ENCODE results near the gene CHST5.
"Not testable (repeated sequence)": the region's sequence is repeated elsewhere in the genome, so short reads cannot be mapped to it uniquely, and the experiment has no call there.

The CHST5 gene

DNA sequence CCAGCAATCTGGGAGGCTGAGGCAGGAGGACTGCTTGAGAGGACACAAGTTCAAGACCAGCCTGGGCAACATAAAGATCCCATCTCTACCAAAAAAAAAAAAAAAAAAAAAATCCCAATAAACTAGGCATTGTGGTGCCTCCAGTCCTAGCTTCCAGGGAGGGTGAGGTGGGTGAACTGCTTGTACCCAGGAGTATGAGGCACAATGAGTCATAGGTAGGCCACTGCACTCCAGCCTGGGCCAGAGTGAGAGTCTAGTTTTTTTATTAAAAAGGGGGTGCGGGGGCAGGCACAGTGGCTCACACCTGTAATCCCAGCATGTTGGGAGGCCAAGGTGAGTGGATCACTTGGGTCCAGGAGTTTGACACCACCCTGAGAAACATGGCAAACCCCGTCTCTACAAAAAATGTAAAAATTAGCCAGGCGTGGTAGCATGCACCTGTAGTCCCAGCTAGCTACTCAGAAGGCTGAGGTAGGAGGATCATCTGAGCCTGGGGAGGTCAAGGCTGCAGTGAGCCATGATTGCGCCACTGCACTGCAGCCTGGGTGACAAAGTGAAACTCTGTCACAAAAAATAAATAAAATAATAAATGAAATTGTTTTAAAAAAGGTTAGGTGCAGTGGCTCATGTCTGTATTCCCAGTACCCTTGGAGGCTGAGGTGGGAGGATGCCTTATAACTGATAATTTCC is 32.8 kb downstream of the CHST5 start:
- DNase-seq: no peak

DNA sequence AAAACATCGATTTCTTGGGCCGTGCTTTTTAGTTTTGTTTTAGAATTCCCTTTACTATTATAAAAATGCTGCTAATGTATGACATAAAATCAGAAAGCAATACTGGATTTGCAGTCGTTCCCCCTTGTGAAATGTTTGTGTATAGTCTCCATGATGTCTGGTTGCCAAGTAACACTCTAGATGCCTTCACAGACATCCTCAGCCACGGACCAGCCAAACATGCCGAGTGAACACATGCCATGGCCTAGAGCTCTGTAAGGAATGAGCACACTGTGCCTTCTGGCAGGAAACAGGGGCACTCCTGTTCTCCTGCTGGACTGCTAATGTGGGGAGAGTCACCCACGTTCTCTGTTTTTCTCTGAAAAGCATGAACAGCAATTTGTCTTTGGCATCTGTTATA is 34.1 kb downstream of the CHST5 start:
- not testable (repeated sequence) for DNase-seq

DNA sequence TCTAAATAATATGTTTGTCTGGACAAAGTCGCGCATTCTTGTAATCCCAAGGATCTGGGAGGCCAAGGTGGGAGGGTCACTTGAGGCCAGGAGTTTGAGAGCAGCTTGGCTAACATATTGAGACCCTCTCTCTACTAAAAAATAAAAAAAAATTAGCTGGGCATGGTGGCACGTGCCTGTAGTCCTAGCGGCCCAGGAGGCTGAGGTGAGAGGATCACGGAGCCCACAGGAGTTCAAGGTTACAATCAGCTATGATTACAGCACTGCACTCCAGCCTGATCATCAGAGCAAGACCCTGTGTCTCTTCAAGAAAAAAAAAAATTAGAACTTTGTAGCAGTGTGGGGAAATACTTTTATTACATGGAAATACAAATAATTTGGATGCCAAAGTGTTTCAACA is 34.5 kb downstream of the CHST5 start:
- DNase-seq: no peak

DNA sequence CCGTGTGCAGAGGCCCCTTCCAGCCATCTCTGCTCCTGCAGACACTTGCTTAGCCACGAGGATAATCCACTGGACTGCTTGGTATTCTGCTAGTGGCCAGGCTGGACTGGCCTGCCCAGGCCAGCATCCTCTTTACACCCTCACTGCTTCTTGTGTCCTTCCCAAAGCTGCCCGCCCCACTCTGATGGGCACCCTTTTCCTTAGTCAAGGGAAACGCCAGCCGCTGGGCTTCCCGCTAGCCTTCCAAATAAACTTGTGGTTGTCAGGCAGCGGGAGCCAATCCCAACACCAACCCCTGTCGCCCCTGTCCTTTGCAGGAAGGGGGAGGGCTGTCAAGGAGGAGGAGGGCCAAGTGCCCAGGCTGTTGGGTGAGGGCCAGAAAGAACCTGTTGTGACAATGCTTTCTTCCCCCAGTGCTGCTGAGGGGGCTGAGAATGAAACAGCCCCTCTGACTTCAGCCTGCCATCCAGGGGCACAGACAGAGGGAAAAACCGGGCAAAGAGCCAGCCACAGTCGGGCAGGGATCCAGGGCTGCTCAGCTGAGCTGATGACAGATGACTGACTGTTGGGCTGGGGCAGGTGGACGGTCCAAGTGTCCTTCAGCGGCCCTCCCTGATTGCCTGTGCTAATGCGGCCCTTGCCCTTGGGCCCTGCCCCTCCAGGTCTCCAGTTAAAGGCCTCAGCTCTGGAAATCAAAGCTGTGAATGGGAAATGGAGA is 37.1 kb downstream of the CHST5 start:
- DNase-seq: not testable (repeated sequence)

DNA sequence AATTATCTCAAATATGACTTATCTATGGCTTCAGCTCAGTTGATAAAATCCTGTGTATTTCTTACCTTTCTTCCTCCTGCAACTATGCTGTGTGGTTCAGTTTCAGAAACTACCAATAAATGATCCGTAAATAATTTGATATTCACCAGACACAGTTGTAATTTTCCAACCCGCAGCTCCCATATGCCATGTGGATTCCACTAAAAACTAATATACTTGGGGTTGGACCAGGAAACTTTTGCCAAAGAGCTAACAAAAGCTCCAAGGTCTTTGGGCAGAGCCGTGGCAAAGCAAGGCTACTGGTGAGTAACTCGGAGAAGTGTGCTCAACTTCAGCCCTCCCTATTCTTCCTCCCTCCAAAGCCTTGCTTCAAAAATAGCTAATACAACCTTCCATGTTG is 38.4 kb downstream of the CHST5 start:
- DNase-seq: no peak

DNA sequence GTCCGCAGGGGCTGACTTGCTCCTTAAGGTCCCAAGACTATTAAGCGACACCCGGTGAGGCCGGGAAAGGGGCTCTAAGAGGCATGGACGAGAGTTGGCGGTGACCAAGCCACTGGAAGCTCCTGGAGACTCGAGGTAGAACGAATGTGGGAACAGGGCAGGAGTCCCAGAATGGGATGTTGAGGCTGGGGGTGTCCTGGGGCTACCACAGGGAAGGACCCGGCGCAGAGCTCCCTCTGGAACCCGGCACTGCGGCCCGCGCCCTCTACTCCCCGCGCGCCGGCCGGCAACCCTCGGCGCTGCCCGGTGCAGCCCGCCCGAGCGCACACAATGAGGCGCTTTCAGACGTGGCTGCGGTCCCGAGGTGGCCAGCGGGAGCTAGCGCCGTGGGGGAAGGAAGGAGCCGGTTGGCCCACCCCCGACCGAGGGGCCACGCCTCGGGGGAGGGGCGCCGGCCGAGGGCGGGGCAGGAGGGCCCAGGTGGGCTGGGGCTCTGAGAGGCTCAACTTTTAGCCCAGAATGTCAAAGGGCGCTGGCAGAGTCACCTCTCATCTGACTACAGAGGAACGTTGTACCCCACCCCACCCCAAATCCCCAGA is 40.7 kb downstream of the CHST5 start, which contains the start of gene CHST6:
CHST6 (minus strand) TSS at position 366 of the 599 bp plus-strand sequence. CDS start 15,613 bp downstream, outside the sequence.
- DNase-seq: no peak

DNA sequence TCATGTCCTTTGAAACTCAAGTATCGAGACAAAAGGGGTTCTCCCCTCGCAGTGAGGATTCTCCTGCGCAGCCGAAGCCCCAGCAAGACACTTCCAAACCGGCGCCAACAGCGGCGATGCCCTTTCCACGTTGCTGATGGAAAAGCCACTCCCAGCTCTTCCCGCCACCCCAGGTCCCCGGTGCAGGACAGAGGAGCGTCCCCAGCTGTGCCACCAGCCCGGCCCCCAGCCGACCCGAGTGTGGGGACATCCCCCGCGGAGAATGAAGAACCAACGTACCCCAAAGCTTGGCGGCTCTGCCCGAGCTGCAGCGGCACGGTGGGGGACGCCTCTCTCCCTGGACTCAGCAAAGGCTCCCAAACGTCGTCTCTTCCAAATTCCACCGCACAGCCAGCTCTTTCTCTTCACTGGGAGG is 41.2 kb downstream of the CHST5 start:
- DNase-seq: no peak

DNA sequence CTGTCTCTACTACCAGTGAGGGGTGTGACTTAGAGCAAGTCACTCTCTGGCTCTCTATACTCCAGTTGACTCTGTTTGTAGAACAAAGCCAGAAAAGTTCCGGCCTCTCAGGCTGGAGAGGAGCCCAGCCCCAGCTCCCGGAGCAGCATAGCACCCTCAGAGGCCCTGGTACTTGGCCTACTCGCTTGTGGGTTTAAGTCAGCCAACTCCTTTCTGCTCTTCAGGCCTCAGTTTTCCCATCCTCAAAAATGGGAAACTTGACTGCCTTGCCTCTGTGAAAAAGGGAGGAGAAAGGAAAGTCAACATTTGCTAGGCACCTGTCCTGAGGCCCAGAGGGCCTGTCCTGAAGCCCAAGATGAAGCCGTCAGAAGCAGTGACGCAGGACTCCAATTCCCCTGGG is 41.7 kb downstream of the CHST5 start:
- DNase-seq: no peak

DNA sequence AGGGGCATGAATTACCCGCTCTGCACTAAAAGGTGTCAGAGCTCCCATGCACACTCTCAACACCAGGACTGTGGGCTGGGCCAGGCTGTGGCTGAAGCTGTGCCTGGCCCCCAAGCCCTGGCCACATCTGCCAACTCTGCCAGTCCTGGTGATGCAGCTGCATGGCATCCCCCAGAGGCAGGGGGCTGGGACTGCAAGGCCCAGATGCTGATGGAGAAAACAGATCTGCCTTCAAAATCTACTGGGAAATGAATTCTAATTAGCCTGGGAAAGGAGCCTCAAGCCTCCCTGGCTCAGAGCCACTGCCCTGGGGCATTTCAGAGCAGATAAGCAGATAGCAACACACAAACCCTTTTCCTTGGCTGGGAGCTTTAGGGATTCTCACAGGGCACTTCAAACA is 44.0 kb downstream of the CHST5 start:
- peak; percentile 91 for DNase-seq

DNA sequence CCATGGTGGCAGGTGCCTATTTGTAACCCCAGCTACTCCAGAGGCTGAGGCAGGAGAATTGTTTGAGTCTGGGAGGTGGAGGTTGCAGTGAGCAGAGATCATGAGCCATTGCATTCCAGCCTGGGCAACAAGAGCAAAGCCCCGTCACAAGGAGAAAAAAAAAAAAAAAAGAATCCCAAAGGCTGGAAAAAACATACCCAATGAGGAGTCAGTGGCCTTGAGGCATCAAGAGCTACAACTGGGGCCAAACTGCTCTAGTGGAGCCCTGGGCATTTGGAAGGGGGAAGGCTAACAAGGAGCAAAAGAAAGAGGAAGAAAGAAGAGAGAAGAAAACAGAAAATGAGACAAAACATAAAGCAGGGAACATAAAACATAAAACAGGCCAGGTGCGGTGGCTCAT is 47.6 kb downstream of the CHST5 start:
- DNase-seq: no peak

DNA sequence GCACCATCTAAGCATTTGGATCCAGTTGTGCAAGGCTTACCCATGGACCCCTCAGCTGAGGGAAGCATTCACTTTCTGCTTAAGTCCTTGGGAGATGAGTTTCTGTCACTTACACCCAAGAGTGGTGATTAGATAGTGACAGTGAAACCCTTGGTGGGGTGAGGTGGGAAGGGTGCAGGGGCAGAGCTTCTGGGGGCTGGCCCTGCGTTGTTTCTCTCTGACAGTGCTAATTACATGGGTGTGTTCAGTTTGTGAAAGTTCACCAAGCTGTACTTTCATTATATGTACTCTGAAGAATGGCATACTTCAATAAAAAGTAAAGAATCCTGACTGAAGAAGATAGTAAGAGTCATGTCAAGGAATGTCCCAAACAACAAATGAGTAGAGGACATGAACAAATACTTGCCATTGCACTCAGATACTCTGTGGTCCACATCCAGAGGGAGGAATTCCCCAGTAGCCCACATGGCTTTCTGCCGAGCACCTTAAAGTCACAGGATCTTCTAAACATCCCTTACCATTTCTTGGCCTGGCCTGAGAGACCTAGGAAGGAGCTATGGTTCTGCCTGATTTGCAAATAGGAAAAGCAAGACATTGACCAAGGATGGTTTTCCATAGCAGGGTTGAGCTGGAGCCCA is 49.1 kb downstream of the CHST5 start:
- no peak for DNase-seq

DNA sequence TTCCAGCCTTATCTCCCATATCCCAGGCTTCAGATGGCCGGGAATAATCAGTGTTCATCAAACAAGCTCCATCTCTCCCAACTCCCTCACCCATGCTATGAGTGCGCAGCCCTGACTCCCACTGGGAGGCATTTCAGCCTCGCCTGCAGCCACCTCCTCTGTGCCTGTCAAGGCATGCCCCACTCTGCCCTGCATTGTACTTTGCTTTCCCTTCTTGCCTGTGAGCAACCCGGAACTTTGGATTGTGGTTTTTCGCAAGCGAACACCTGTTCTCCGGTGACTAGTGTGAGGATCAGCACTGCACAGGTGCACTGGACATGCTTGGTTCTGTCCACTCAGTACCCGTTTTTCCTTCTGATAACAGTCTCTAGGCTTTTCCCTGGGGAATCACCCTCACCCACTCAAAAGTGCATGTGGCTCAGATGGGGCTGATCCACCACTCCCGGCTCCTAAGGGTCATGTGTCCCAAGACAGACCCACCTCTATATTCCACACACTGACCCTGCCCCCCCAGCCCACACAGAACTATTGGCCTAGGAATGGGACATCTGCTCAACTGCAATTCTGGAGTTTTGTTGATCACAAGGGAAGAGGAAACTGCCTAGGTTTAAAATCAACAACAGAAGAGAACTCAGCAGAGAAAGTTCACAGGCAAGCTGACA is 49.8 kb downstream of the CHST5 start:
- peak; percentile 60 for DNase-seq

DNA sequence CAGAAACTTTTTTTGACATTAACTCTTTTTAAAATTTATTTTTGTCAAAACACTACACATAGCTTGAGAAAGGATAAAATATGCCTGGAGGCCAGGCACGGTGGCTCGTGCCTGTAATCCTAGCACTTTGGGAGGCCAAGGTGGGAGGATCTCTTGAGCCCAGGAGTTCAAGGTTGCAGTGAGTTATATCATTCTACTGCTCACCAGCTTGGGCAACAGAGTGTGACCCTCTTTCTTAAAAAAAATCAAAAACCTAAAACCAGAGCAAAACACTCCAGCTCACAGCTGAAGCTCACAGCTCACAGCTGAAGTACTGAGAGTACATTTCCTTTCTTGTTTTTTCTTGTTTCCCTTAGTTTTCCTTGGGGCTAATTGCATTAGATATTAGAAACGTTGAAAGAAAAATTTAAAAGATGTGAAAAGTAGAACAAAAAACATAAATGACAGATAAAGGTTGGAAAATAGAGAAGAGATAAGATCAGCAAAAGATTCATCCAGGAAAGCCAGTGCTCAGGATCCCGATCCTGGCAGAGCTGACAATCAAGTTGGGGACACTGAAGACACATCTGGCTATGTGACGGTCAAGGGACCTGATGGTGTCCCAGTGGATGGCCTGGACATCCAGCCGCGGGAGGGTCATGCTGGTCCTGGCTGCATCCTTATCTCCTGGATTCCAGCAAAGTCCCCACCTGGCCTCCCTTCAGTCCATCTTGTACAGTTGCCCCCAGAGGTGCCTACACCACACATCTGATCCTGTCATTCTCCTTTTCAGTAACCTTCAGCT is 50.5 kb downstream of the CHST5 start:
- no peak for DNase-seq

DNA sequence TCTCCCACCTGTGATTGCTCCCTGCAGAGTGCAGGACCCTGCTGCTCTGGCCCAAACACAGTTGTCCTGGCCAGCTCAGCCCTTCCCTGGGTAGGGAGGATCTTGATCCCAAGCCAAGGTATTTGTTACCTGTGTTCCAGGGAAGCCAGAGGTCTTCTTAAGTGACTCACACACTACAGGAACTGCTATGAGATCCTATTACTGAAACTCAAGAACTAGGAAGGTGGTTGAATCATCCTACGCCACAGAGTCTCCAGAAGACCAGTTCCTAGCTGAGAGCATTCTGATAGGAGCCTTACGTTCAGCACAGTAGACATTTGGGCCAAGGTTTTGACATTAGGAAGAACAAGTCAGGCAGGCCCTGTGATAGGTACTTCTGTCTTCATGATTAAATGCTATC is 52.7 kb downstream of the CHST5 start:
- DNase-seq: peak; percentile 7

DNA sequence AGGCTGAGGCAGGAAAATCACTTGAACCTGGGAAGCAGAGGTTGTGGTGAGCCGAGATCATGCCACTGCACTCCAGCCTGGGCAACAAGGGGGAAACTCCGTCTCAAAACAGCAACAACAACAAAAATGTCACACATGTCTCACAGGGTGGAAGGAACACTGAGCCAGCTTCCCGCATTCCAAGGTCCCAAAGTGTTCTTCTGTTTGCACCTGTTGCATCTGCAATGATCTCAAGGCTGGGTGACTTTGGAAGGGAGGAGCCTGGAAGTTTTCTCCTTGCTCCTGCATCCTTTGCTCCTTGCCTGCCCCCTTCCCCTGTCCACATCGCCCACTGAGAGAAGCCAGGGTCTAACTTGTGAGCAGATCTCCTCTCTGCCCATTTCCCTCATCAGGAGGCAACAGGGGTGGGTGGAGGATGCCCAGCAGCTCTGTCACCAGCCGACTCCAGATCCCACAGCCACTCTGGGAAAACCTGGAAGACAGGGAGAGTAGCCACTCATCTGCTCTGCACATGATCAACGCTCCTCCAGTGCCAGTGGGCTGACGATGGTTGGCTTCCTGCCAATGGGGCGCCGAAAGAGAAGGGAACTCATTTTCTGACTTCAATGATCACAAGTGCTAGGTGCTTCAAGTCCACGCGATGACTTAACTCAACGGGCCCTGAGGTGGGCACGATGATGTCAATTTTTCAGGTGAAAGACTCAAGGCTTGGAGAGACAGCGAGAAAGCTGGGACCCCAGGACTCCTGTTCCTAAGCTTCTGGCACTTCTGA is 53.3 kb downstream of the CHST5 start:
- peak; percentile 48 for DNase-seq

DNA sequence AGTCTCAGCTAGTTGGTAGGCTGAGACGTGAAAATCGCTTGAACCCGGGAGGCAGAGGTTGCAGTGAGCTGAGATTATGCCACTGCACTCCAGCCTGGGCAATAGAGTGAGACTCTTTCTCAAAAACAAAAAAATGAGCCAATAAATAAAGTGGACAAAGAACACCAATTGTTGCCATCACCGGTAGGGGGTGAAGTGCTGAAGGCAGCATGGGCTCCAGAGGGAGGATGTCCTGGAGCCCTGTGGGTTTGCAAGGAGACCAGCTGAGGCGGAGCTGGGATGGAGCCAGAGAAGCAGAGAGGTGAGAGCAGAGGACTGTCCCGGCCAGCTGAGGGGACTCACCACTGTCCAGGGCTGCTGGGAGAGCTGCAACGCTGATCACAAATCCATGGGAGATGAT is 54.4 kb downstream of the CHST5 start:
- DNase-seq: no peak

DNA sequence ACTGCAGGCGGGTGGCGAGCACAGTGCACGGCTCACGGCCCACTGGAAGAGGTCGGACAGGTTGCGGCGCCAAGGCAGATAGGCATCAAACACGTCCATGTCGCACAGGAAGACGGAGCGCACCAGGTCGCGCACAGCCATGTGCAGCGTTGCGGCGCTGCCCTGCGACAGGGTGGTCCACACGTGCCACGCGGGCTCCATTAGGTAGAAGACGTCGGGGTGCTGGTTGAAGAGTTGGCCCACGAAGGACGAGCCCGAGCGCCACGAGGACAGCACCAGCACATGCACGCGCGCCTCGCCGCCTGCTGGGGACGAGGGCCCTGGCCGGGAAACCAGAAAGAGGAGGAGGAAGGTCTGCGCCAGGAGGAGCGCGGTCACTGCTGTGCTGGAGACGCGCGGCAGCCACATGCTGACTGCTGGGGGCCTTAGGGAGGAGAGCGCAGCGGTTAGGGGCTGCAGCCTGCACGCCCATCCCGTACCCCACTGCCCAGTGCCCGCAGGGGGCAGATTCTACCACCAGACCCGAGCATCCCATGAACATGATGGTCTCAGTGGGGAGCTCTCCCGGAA is 56.4 kb downstream of the CHST5 start:
- DNase-seq: no peak
